ENCODE results near the gene FYB1.

DNA sequence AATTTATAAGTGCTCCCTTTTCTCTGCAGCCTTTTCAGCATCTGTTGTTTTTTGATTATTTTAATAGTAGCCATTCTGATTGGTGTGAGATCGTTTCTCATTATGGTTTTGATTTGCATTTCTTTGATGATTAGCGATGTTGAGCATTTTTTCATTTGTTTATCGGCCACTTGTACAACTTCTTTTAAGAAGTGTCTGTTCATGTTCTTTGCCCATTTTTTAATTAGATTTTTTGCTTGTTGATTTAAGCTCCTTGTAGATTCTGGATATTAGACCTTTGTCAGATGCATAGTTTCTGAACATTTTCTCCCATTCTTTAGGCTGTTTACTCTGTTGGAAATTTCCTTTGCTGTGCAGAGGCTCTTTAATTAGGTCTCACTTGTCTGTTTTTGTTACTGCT is 46.3 kb downstream of the FYB1 start:
- TF ChIP-seq CTCF (IDR thresholded peaks at IDR 0.05): no peak
- TF ChIP-seq POLR2A (IDR thresholded peaks at IDR 0.05): no peak
